Liver (tissue), 9 donors: ENCODE data around the gene SIRPA. TPM values are rescaled to one million over a fixed set of nuclear protein-coding genes. Genes with fewer than 3 reads are reported as not detected.

Experiments used
- DNase-seq: peaks from one replicate; pipeline ENCODE4 v3.0.0-alpha.2; 2017; ENCODE audit warnings: low spot score
- H3K27ac ChIP-seq, 2 donors: one replicate each; pipeline ENCODE4 v1.7.0; 2013; ENCODE audit warnings: inconsistent platforms in 2 of 2, low read length in 2 of 2, control low read depth in 1 of 2, low read depth in 1 of 2, mild to moderate bottlenecking in 1 of 2
- H3K27me3 ChIP-seq, 4 donors: one replicate each; pipeline versions ENCODE4 v1.6.1 to v1.7.0; 2013; ENCODE audit warnings: low read length in 3 of 4, inconsistent platforms in 1 of 4, mild to moderate bottlenecking in 1 of 4, moderate library complexity in 1 of 4; ENCODE audit not compliant: control insufficient read depth in 4 of 4, insufficient read depth in 4 of 4
- H3K36me3 ChIP-seq, 4 donors: one replicate each; pipeline versions ENCODE4 v1.6.1 to v1.7.0; 2013; ENCODE audit warnings: low read length in 3 of 4, mild to moderate bottlenecking in 3 of 4, low read depth in 1 of 4, moderate library complexity in 1 of 4; ENCODE audit not compliant: control insufficient read depth in 4 of 4, insufficient read depth in 3 of 4
- H3K4me1 ChIP-seq, 4 donors: one replicate each; pipeline versions ENCODE4 v1.6.1 to v1.7.0; 2013; ENCODE audit warnings: low read length in 3 of 4, mild to moderate bottlenecking in 3 of 4, moderate library complexity in 1 of 4; ENCODE audit not compliant: control insufficient read depth in 4 of 4, insufficient read depth in 4 of 4
- H3K4me3 ChIP-seq, 3 donors: one replicate each; pipeline versions ENCODE4 v1.6.1 to v1.7.0; 2013; ENCODE audit warnings: low read length in 3 of 3, control low read depth in 1 of 3, low read depth in 1 of 3, mild to moderate bottlenecking in 1 of 3
- H3K9ac ChIP-seq, 2 donors: one replicate each; pipeline ENCODE4 v1.7.0; 2013; ENCODE audit warnings: low read length in 2 of 2, mild to moderate bottlenecking in 2 of 2, moderate library complexity in 2 of 2, control low read depth in 1 of 2, low read depth in 1 of 2
- H3K9me3 ChIP-seq, 4 donors: one replicate each; pipeline versions ENCODE4 v1.6.1 to v1.7.0; 2013; ENCODE audit warnings: low read length in 3 of 4; ENCODE audit not compliant: control insufficient read depth in 4 of 4
- EGR1 ChIP-seq, 2 donors: IDR thresholded peaks; 2 replicates each; pipeline ENCODE4 v1.6.1; 2016 to 2018; ENCODE audit warnings: antibody characterized with exemption in 2 of 2, low read depth in 2 of 2
- FOXA1 ChIP-seq: IDR thresholded peaks from 2 replicates; pipeline ENCODE4 v1.6.1; 2016; ENCODE audit warnings: antibody characterized with exemption
- FOXA2 ChIP-seq: IDR thresholded peaks from 2 replicates; pipeline ENCODE4 v1.6.1; 2016; ENCODE audit warnings: antibody characterized with exemption
- GABPA ChIP-seq, 2 donors: IDR thresholded peaks in 1 of 2; conservative IDR thresholded peaks in 1 of 2; 2 replicates each; pipeline ENCODE4 v1.6.1; 2016; ENCODE audit warnings: antibody characterized with exemption in 2 of 2, mild to moderate bottlenecking in 1 of 2, moderate library complexity in 1 of 2
- HNF4A ChIP-seq, 2 donors: conservative IDR thresholded peaks; 2 replicates each; pipeline ENCODE4 v1.6.1; 2016; ENCODE audit warnings: antibody characterized with exemption in 2 of 2, mild to moderate bottlenecking in 2 of 2
- HNF4G ChIP-seq: IDR thresholded peaks from 2 replicates; pipeline ENCODE4 v1.6.1; 2016; ENCODE audit warnings: antibody characterized with exemption
- JUND ChIP-seq, 2 donors: IDR thresholded peaks; 2 replicates each; pipeline ENCODE4 v1.6.1; 2016; ENCODE audit warnings: antibody characterized with exemption in 2 of 2
- NR2F2 ChIP-seq: IDR thresholded peaks from 2 replicates; pipeline ENCODE4 v1.6.1; 2016; ENCODE audit warnings: antibody characterized with exemption
- RAD21 ChIP-seq, 2 donors: IDR thresholded peaks; 2 replicates each; pipeline ENCODE4 v1.6.1; 2016; ENCODE audit warnings: antibody characterized with exemption in 2 of 2, mild to moderate bottlenecking in 2 of 2
- RXRA ChIP-seq, 2 donors: IDR thresholded peaks; 2 replicates each; pipeline ENCODE4 v1.6.1; 2017 to 2018; ENCODE audit warnings: antibody characterized with exemption in 2 of 2, mild to moderate bottlenecking in 1 of 2
- TAF1 ChIP-seq: conservative IDR thresholded peaks from 2 replicates; pipeline ENCODE4 v1.6.1; 2016; ENCODE audit warnings: antibody characterized with exemption, mild to moderate bottlenecking
- YY1 ChIP-seq: IDR thresholded peaks from 2 replicates; pipeline ENCODE4 v1.6.1; 2016; ENCODE audit warnings: antibody characterized with exemption, mild to moderate bottlenecking
- WGBS: extraction: QIAGEN DNeasy Blood & Tissue Kit; methylation state at CpG from one replicate; pipeline ENCODE4 v1.1.7; 2013; 5-methylcytosine and 5-hydroxymethylcytosine counted together
- polyA plus RNA-seq, 2 donors: library from polyadenylated mRNA; stranded (reverse) in 1 of 2; unstranded in 1 of 2; fragments of 200-250 nt in 1 of 2; fragments of >200 nt in 1 of 2; fragmentation: Nextera tagmentation in 1 of 2; extraction: Ambion mirVana in 1 of 2; gene quantifications; one replicate each; pipeline versions ENCODE4 v1.2.1 to v1.2.3, GENCODE V29; 2013 to 2015
- total RNA-seq, 2 donors: library from RNA; depleted of rRNA; stranded (reverse); fragments of >200 nt; gene quantifications; one replicate each; pipeline ENCODE4 v1.2.3, GENCODE V29; 2014
- TF ChIP-seq, protein P1 (sequence below): IDR thresholded peaks from 2 replicates; pipeline ENCODE4 v1.6.1; 2016; ENCODE audit warnings: antibody characterized with exemption
- TF ChIP-seq, protein P2 (sequence below): IDR thresholded peaks from 2 replicates; pipeline ENCODE4 v1.6.1; 2016; ENCODE audit warnings: antibody characterized with exemption
- TF ChIP-seq, protein P3 (sequence below): IDR thresholded peaks from 2 replicates; pipeline ENCODE4 v1.6.1; 2016; ENCODE audit warnings: antibody characterized with exemption, mild to moderate bottlenecking
- TF ChIP-seq, protein P4 (sequence below): IDR thresholded peaks from 2 replicates; pipeline ENCODE4 v1.6.1; 2016; ENCODE audit warnings: antibody characterized with exemption
- TF ChIP-seq, protein P5 (sequence below): fragments of 150-350 bp; IDR thresholded peaks from 2 replicates; pipeline ENCODE4 v1.5.1; 2017; ENCODE audit warnings: improper control_type of control experiment, low read depth, low read length; ENCODE audit not compliant: missing input control
- donor health status: healthy.
- donor health status: healthy.
- donor health status: healthy.
- donor health status: healthy.
- donor health status: healthy.

The SIRPA gene
- total and polyA plus RNA-seq, 4 donors = 5.4 to 47.5 (median 23.2) TPM

DNA sequence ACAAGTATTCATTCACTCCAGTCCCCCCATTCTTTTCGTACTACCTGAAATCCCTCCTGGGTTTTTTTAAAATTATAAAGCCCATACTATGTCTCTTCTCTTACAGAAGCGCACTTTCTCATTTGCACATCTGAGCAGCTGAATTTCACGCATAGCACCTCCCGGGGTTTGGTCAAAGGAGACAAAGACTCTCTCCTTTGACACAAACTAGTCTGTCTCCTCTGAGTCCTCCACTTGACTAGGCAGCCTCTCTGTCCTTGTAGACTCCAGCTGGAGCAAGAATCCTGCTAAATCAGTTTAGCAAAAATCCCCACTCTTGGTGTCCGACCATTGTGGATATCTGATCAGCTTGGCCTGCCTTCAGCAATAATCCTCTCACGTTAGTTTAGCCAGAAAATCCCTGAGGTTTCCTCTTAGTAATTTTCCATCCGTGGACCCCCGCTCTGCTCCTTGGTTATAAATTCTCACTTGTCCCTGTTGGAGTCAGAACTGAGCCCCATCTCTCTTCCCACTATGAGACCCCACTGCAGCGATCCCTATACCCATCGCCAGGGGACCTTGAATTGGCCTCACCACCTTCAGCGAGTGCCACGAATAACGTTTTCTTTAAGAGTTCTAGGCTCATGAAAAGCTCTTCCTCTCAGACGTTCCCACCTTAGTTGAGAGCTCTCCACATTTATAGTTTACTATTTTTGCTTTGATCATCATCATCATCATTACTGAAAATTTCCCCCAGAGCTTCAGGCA lies 69.6 kb downstream of the SIRPA start:
- Histone ChIP-seq H3K27me3 (no peaks in the 10 kb centered on the region), H3K27ac (peak overlapping the region in 1 of 2 donors; percentile 37), H3K4me3 (no peak overlapping the region), H3K9ac (no peak overlapping the region), H3K36me3 (no peaks in the 10 kb centered on the region), H3K4me1 (peaks cover 0 to 13% (median 2%) of the 10 kb centered on the region in 4 donors), H3K9me3 (no peaks in the 10 kb centered on the region)
- 66% methylated on average over 14 of the region's 14 CpGs for WGBS
- no peak for DNase-seq
- TF ChIP-seq NR2F2 (no peak), GABPA (IDR thresholded peaks at IDR 0.05 in 1 of 2, conservative IDR thresholded peaks at IDR 0.05 in 1 of 2) (no peak), JUND (IDR thresholded peaks at IDR 0.05) (no peak), FOXA1 (no peak), HNF4G (no peak), HNF4A (conservative IDR thresholded peaks at IDR 0.05) (no peak), TAF1 (no peak), RXRA (IDR thresholded peaks at IDR 0.05) (no peak)
- TF ChIP-seq, protein P1, sequence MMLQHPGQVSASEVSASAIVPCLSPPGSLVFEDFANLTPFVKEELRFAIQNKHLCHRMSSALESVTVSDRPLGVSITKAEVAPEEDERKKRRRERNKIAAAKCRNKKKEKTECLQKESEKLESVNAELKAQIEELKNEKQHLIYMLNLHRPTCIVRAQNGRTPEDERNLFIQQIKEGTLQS = no peak
- TF ChIP-seq, protein P2, sequence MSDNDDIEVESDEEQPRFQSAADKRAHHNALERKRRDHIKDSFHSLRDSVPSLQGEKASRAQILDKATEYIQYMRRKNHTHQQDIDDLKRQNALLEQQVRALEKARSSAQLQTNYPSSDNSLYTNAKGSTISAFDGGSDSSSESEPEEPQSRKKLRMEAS = no peak
- TF ChIP-seq, protein P3, sequence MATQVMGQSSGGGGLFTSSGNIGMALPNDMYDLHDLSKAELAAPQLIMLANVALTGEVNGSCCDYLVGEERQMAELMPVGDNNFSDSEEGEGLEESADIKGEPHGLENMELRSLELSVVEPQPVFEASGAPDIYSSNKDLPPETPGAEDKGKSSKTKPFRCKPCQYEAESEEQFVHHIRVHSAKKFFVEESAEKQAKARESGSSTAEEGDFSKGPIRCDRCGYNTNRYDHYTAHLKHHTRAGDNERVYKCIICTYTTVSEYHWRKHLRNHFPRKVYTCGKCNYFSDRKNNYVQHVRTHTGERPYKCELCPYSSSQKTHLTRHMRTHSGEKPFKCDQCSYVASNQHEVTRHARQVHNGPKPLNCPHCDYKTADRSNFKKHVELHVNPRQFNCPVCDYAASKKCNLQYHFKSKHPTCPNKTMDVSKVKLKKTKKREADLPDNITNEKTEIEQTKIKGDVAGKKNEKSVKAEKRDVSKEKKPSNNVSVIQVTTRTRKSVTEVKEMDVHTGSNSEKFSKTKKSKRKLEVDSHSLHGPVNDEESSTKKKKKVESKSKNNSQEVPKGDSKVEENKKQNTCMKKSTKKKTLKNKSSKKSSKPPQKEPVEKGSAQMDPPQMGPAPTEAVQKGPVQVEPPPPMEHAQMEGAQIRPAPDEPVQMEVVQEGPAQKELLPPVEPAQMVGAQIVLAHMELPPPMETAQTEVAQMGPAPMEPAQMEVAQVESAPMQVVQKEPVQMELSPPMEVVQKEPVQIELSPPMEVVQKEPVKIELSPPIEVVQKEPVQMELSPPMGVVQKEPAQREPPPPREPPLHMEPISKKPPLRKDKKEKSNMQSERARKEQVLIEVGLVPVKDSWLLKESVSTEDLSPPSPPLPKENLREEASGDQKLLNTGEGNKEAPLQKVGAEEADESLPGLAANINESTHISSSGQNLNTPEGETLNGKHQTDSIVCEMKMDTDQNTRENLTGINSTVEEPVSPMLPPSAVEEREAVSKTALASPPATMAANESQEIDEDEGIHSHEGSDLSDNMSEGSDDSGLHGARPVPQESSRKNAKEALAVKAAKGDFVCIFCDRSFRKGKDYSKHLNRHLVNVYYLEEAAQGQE = no peak

DNA sequence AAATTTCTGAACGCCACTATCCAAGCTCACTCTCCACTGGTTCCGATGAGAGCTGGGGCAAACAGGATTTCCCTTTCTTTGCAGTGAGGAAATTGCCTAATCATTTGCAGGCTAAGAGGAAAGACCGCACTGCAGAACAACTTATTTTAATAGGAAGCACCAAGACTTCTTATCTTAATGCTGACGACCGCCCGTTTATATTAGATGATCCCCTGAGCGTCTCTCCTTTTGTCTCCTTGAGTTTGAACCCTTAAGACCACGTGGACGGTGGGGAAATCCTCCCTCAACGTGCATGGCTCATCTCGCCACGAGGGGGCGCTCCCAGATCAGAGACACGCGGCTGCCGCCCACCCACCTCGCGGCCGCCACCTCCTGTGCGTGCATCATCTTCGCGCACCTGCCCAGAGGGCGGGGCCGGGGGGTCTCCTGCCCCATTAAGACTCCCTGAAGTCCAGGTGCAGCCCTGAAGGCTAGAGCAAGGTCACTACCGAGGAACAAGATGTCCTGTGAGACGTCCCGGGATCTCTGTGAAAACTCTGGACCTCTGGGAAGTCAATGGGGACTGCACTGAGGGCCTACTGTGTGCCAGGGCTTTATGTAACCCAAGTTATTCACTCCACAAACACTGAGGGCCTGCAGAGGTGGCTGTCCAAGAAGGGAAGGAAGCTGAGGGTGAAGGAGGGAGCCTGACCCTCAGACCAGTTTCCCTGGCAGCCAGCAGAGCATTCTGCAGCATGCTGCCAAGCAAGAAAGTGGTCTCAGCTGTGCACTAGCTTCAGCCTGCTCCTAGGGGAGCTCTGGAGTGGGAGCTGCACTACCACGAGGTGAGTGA lies 70.5 kb downstream of the SIRPA start:
- peak overlapping the region in 1 of 2 donors; percentile 37 for H3K27ac ChIP-seq
- peak overlapping the region in 2 of 3 donors; percentile 10 to 30 for H3K4me3 ChIP-seq
- no peaks in the 10 kb centered on the region for H3K27me3 ChIP-seq
- peak; percentile 79 for DNase-seq
- no peaks in the 10 kb centered on the region for H3K9me3 ChIP-seq
- 5% methylated on average over 28 of the region's 28 CpGs for WGBS
- peak overlapping the region in 1 of 2 donors; percentile 51 for H3K9ac ChIP-seq
- no peaks in the 10 kb centered on the region for H3K36me3 ChIP-seq
- H3K4me1 ChIP-seq = peaks cover 0 to 13% (median 2%) of the 10 kb centered on the region in 4 donors
- TF ChIP-seq, protein P2 = peak; percentile 50
- TF ChIP-seq, protein P4, sequence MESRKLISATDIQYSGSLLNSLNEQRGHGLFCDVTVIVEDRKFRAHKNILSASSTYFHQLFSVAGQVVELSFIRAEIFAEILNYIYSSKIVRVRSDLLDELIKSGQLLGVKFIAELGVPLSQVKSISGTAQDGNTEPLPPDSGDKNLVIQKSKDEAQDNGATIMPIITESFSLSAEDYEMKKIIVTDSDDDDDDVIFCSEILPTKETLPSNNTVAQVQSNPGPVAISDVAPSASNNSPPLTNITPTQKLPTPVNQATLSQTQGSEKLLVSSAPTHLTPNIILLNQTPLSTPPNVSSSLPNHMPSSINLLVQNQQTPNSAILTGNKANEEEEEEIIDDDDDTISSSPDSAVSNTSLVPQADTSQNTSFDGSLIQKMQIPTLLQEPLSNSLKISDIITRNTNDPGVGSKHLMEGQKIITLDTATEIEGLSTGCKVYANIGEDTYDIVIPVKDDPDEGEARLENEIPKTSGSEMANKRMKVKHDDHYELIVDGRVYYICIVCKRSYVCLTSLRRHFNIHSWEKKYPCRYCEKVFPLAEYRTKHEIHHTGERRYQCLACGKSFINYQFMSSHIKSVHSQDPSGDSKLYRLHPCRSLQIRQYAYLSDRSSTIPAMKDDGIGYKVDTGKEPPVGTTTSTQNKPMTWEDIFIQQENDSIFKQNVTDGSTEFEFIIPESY = no peak
- TF ChIP-seq FOXA2 (no peak), RAD21 (IDR thresholded peaks at IDR 0.05) (peak; percentile 86 to 94), TAF1 (no peak), EGR1 (IDR thresholded peaks at IDR 0.05; ENCODE audit: low read depth in 2 of 2) (peak; percentile 41 to 44), HNF4A (conservative IDR thresholded peaks at IDR 0.05) (no peak), RXRA (IDR thresholded peaks at IDR 0.05) (peak; percentile 14 to 31), YY1 (no peak)
- TF ChIP-seq, protein P3 = peak; percentile 30
- TF ChIP-seq, protein P1 = no peak
- TF ChIP-seq, protein P5, sequence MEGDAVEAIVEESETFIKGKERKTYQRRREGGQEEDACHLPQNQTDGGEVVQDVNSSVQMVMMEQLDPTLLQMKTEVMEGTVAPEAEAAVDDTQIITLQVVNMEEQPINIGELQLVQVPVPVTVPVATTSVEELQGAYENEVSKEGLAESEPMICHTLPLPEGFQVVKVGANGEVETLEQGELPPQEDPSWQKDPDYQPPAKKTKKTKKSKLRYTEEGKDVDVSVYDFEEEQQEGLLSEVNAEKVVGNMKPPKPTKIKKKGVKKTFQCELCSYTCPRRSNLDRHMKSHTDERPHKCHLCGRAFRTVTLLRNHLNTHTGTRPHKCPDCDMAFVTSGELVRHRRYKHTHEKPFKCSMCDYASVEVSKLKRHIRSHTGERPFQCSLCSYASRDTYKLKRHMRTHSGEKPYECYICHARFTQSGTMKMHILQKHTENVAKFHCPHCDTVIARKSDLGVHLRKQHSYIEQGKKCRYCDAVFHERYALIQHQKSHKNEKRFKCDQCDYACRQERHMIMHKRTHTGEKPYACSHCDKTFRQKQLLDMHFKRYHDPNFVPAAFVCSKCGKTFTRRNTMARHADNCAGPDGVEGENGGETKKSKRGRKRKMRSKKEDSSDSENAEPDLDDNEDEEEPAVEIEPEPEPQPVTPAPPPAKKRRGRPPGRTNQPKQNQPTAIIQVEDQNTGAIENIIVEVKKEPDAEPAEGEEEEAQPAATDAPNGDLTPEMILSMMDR = peak; percentile 90
